Activated T-cell treated with anti-CD3 and anti-CD28 coated beads, Interleukin-2, amount 50 U/mL, for 48 hours (primary cell): Measurements from ENCODE around the gene C1QTNF6.

Experiments used
- DNase-seq, 2 experiments: peaks; one replicate each; pipeline ENCODE4 v3.0.0-alpha.2; 2020

The C1QTNF6 gene

GRCh38 chr22:37188901-37189466 lies 937 bp upstream of the C1QTNF6 start:
- DNase-seq, result no peak

GRCh38 chr22:37187552-37187890 lies 526 bp downstream of the C1QTNF6 start:
- no peak for DNase-seq

- no peak for DNase-seq
Measured at GRCh38 chr22:37186997-37187522, 987 bp downstream of the C1QTNF6 start.

- peak; percentile 60 to 63 for DNase-seq
Measured at GRCh38 chr22:37186228-37186996, 1.6 kb downstream of the C1QTNF6 start.

- no peak for DNase-seq
Measured at GRCh38 chr22:37185646-37186227, 2.3 kb downstream of the C1QTNF6 start.

GRCh38 chr22:37184816-37185541 lies 3.1 kb downstream of the C1QTNF6 start:
- no peak for DNase-seq

GRCh38 chr22:37184380-37184755 lies 3.7 kb downstream of the C1QTNF6 start:
- no peak for DNase-seq

- no peak for DNase-seq
Measured at GRCh38 chr22:37183432-37184379, 4.3 kb downstream of the C1QTNF6 start.

- no peak for DNase-seq
Measured at GRCh38 chr22:37182949-37183245, 5.2 kb downstream of the C1QTNF6 start.

- DNase-seq, result no peak
Measured at GRCh38 chr22:37182101-37182948, 5.7 kb downstream of the C1QTNF6 start.

GRCh38 chr22:37181681-37182080 lies 6.4 kb downstream of the C1QTNF6 start:
- DNase-seq, result no peak

GRCh38 chr22:37180531-37181231 lies 7.4 kb downstream of the C1QTNF6 start:
- DNase-seq, result no peak

GRCh38 chr22:37179622-37180420 lies 8.2 kb downstream of the C1QTNF6 start:
- no peak for DNase-seq

GRCh38 chr22:37179126-37179470 lies 8.9 kb downstream of the C1QTNF6 start:
- DNase-seq, result no peak

GRCh38 chr22:37178350-37179125 lies 9.5 kb downstream of the C1QTNF6 start:
- no peak for DNase-seq

GRCh38 chr22:37177755-37178154 lies 10.3 kb downstream of the C1QTNF6 start:
- DNase-seq, result no peak

- no peak for DNase-seq
Measured at GRCh38 chr22:37177221-37177620, 10.8 kb downstream of the C1QTNF6 start.

GRCh38 chr22:37176464-37177061 lies 11.5 kb downstream of the C1QTNF6 start:
- no peak for DNase-seq
